ENCODE results near the gene MT1HL1.

GRCh38 chr1:237018896-237019295, 14.7 kb upstream of the MT1HL1 start:
- no peak for TF ChIP-seq CTCF (IDR thresholded peaks at IDR 0.05; ENCODE audit: low read depth, low read length, missing input control)
- no peak for TF ChIP-seq ATF3 (IDR thresholded peaks at IDR 0.05)
- no peak for TF ChIP-seq MAX (IDR thresholded peaks at IDR 0.05)
- TF ChIP-seq RAD21 (IDR thresholded peaks at IDR 0.05) = no peak
- no peak for TF ChIP-seq GABPA (IDR thresholded peaks at IDR 0.05 in 1 of 2, conservative IDR thresholded peaks at IDR 0.05 in 1 of 2)
- TF ChIP-seq YY1 (IDR thresholded peaks at IDR 0.05) = no peak
- TF ChIP-seq EGR1 (IDR thresholded peaks at IDR 0.05; ENCODE audit: low read depth in 2 of 2) = no peak
